Fibroblast of skin of back (primary cell): Measurements from ENCODE around the gene CD24.

ENCODE experiments used
- DNase-seq: peaks from one replicate; pipeline ENCODE4 v3.0.0-alpha.2; 2013

Gene CD24

GRCh38 chr6:106967936-106968555, 6.5 kb downstream of the CD24 start:
- DNase-seq: no peak

GRCh38 chr6:106966671-106967640, 7.6 kb downstream of the CD24 start:
- no peak for DNase-seq

- no peak for DNase-seq
Measured at GRCh38 chr6:106966229-106966628, 8.3 kb downstream of the CD24 start.

GRCh38 chr6:106964954-106965353, 9.6 kb downstream of the CD24 start:
- peak; percentile 16 for DNase-seq

GRCh38 chr6:106964099-106964498, 10.4 kb downstream of the CD24 start:
- DNase-seq: no peak

GRCh38 chr6:106963544-106963943, 11.0 kb downstream of the CD24 start:
- no peak for DNase-seq

GRCh38 chr6:106961801-106962200, 12.7 kb downstream of the CD24 start:
- no peak for DNase-seq

GRCh38 chr6:106961136-106961535, 13.4 kb downstream of the CD24 start:
- DNase-seq: no peak

- no peak for DNase-seq
Measured at GRCh38 chr6:106959985-106960384, 14.5 kb downstream of the CD24 start.

- DNase-seq: no peak
Measured at GRCh38 chr6:106939848-106940247, 34.7 kb downstream of the CD24 start.

GRCh38 chr6:106939208-106939607, 35.3 kb downstream of the CD24 start:
- DNase-seq: no peak

GRCh38 chr6:106927531-106928398, 46.8 kb downstream of the CD24 start:
- peak; percentile 44 for DNase-seq

- DNase-seq: no peak
Measured at GRCh38 chr6:106925948-106926347, 48.6 kb downstream of the CD24 start.

GRCh38 chr6:106924694-106925523, 49.6 kb downstream of the CD24 start:
- DNase-seq: no peak

GRCh38 chr6:106922626-106923025, 51.9 kb downstream of the CD24 start:
- DNase-seq: no peak
